Urinary bladder (tissue), 4 donors: ENCODE results near the gene MSH2. TPM values are rescaled to one million over a fixed set of nuclear protein-coding genes. Genes with fewer than 3 reads are reported as not detected.
A peak's percentile ranks its signal among the peaks of the same experiment; 100 is the strongest.

Experiments used
- DNase-seq: peaks from one replicate; pipeline ENCODE4 v3.0.0-alpha.2; 2015; ENCODE audit errors: extremely low spot score
- H3K27ac ChIP-seq: one replicate; pipeline ENCODE4 v1.5.1; 2013; ENCODE audit warnings: low read depth, mild to moderate bottlenecking, moderate library complexity
- H3K36me3 ChIP-seq: one replicate; pipeline ENCODE4 v1.6.1; 2013; ENCODE audit warnings: mild to moderate bottlenecking, moderate library complexity; ENCODE audit not compliant: insufficient read depth
- H3K4me1 ChIP-seq: one replicate; pipeline ENCODE4 v1.6.1; 2013; ENCODE audit warnings: mild to moderate bottlenecking, moderate library complexity; ENCODE audit not compliant: insufficient read depth
- H3K4me3 ChIP-seq: one replicate; pipeline ENCODE4 v1.5.1; 2013; ENCODE audit warnings: low read depth, low read length
- WGBS: extraction: QIAGEN DNeasy Blood & Tissue Kit; methylation state at CpG from one replicate; pipeline ENCODE4 v1.1.7; 2013; 5-methylcytosine and 5-hydroxymethylcytosine counted together
- polyA plus RNA-seq: library from polyadenylated mRNA; stranded (reverse); fragments of 200-250 nt; gene quantifications from one replicate; pipeline ENCODE4 v1.2.3, GENCODE V29; 2013
- total RNA-seq: library from RNA; depleted of rRNA; stranded (reverse); fragments of >200 nt; gene quantifications from one replicate; pipeline ENCODE4 v1.2.3, GENCODE V29; 2014
- donor health status: healthy with polysubstance abuse.
- donor health status: healthy.

MSH2 gene
- total and polyA plus RNA-seq, 2 donors, result 9.5 to 51.4 TPM

GRCh38 chr2:47510745-47511144, 107.8 kb downstream of the MSH2 start:
- H3K4me1 ChIP-seq, result no peaks in the 10 kb centered on the region
- 91% methylated on average over 4 of the region's 4 CpGs for WGBS
- no peaks in the 10 kb centered on the region for H3K36me3 ChIP-seq
- no peak for DNase-seq
- H3K27ac ChIP-seq, result no peak overlapping the region
- no peak overlapping the region for H3K4me3 ChIP-seq

- H3K27ac ChIP-seq, result no peak overlapping the region
- no peaks in the 10 kb centered on the region for H3K4me1 ChIP-seq
- WGBS, result 100% methylated on average over 1 of the region's 1 CpG
- no peak for DNase-seq
- no peak overlapping the region for H3K4me3 ChIP-seq
- no peaks in the 10 kb centered on the region for H3K36me3 ChIP-seq
Measured at GRCh38 chr2:47512581-47513083, 109.7 kb downstream of the MSH2 start.

- 88% methylated on average over 7 of the region's 7 CpGs for WGBS
- Histone ChIP-seq H3K36me3 (no peaks in the 10 kb centered on the region), H3K4me1 (no peaks in the 10 kb centered on the region), H3K27ac (no peak overlapping the region), H3K4me3 (no peak overlapping the region)
- DNase-seq, result no peak
Measured at GRCh38 chr2:47513981-47514520, 111.1 kb downstream of the MSH2 start.

GRCh38 chr2:47516360-47517104, 113.6 kb downstream of the MSH2 start:
- Histone ChIP-seq H3K4me1 (no peaks in the 10 kb centered on the region), H3K4me3 (no peak overlapping the region), H3K36me3 (no peaks in the 10 kb centered on the region), H3K27ac (no peak overlapping the region)
- WGBS, result 79% methylated on average over 7 of the region's 7 CpGs
- DNase-seq, result no peak

GRCh38 chr2:47518497-47519146, 115.7 kb downstream of the MSH2 start:
- H3K36me3 ChIP-seq, result no peaks in the 10 kb centered on the region
- no peak overlapping the region for H3K27ac ChIP-seq
- no peaks in the 10 kb centered on the region for H3K4me1 ChIP-seq
- DNase-seq, result no peak
- no peak overlapping the region for H3K4me3 ChIP-seq
- 92% methylated on average over 12 of the region's 12 CpGs for WGBS

- DNase-seq, result no peak
- Histone ChIP-seq H3K4me1 (no peaks in the 10 kb centered on the region), H3K27ac (no peak overlapping the region), H3K36me3 (no peaks in the 10 kb centered on the region), H3K4me3 (no peak overlapping the region)
- WGBS, result 95% methylated on average over 9 of the region's 9 CpGs
Measured at GRCh38 chr2:47519147-47519537, 116.2 kb downstream of the MSH2 start.

GRCh38 chr2:47519604-47520301, 116.8 kb downstream of the MSH2 start:
- 87% methylated on average over 9 of the region's 9 CpGs for WGBS
- Histone ChIP-seq H3K36me3 (no peaks in the 10 kb centered on the region), H3K4me1 (no peaks in the 10 kb centered on the region), H3K27ac (no peak overlapping the region), H3K4me3 (no peak overlapping the region)
- DNase-seq, result no peak

- DNase-seq, result no peak
- 52% methylated on average over 8 of the region's 8 CpGs for WGBS
- Histone ChIP-seq H3K36me3 (no peaks in the 10 kb centered on the region), H3K27ac (no peak overlapping the region), H3K4me3 (no peak overlapping the region), H3K4me1 (no peaks in the 10 kb centered on the region)
Measured at GRCh38 chr2:47520302-47520630, 117.3 kb downstream of the MSH2 start.

GRCh38 chr2:47520825-47521665, 118.1 kb downstream of the MSH2 start:
- 1% methylated on average over 97 of the region's 97 CpGs for WGBS
- Histone ChIP-seq H3K36me3 (no peaks in the 10 kb centered on the region), H3K27ac (no peak overlapping the region), H3K4me1 (no peaks in the 10 kb centered on the region), H3K4me3 (peak overlapping the region; percentile 34)
- DNase-seq, result peak; percentile 15

GRCh38 chr2:47521666-47522285, 118.8 kb downstream of the MSH2 start:
- H3K4me3 ChIP-seq, result peak overlapping the region; percentile 34
- DNase-seq, result no peak
- no peak overlapping the region for H3K27ac ChIP-seq
- H3K4me1 ChIP-seq, result no peaks in the 10 kb centered on the region
- no peaks in the 10 kb centered on the region for H3K36me3 ChIP-seq
- WGBS, result 20% methylated on average over 22 of the region's 22 CpGs

GRCh38 chr2:47525167-47525566, 122.2 kb downstream of the MSH2 start:
- Histone ChIP-seq H3K27ac (no peak overlapping the region), H3K4me3 (no peak overlapping the region), H3K4me1 (no peaks in the 10 kb centered on the region), H3K36me3 (no peaks in the 10 kb centered on the region)
- WGBS, result 89% methylated on average over 4 of the region's 4 CpGs
- no peak for DNase-seq

GRCh38 chr2:47528455-47528854, 125.5 kb downstream of the MSH2 start:
- 85% methylated on average over 6 of the region's 6 CpGs for WGBS
- Histone ChIP-seq H3K27ac (no peak overlapping the region), H3K36me3 (no peaks in the 10 kb centered on the region), H3K4me1 (no peaks in the 10 kb centered on the region), H3K4me3 (no peak overlapping the region)
- DNase-seq, result no peak

GRCh38 chr2:47528874-47529273, 125.9 kb downstream of the MSH2 start:
- Histone ChIP-seq H3K27ac (no peak overlapping the region), H3K36me3 (no peaks in the 10 kb centered on the region)

More at GRCh38 chr2:47528874-47529273, 125.9 kb downstream of the MSH2 start:
- Histone ChIP-seq H3K4me3 (no peak overlapping the region), H3K4me1 (no peaks in the 10 kb centered on the region)
- no peak for DNase-seq
- 64% methylated on average over 6 of the region's 6 CpGs for WGBS
